ENCODE measurements around the gene PURA. TPM values are rescaled to one million over a fixed set of nuclear protein-coding genes. Genes with fewer than 3 reads are reported as not detected.

The PURA gene
- total and polyA plus RNA-seq, 4 donors, result 3.5 to 22.1 (median 11.6) TPM

- Histone ChIP-seq H3K9ac (ENCODE audit: insufficient read depth in 1 of 2, low read length in 2 of 2) (no peak overlapping the region), H3K27ac (ENCODE audit: low read depth in 1 of 2, low read length in 1 of 2) (no peak overlapping the region), H3K36me3 (ENCODE audit: control insufficient read depth in 4 of 4, insufficient read depth in 4 of 4, low read length in 4 of 4) (no peaks in the 10 kb centered on the region), H3K4me1 (ENCODE audit: control insufficient read depth in 5 of 5, insufficient read depth in 5 of 5, low read length in 5 of 5) (peaks cover 11 to 23% (median 17%) of the 10 kb centered on the region in 5 donors), H3K9me3 (ENCODE audit: control insufficient read depth in 4 of 4, insufficient read depth in 3 of 4, low read length in 3 of 4) (no peaks in the 10 kb centered on the region), H3K27me3 (ENCODE audit: control insufficient read depth in 3 of 3, insufficient read depth in 3 of 3, low read length in 2 of 3) (peaks cover 0 to 9% (median 1%) of the 10 kb centered on the region in 3 donors), H3K4me3 (no peak overlapping the region)
- no peak for ATAC-seq (ENCODE audit: insufficient read depth, low FRiP score)
- WGBS, 2 donors, result 52 to 54% methylated on average over 3 of the region's 3 CpGs
- TF ChIP-seq, protein P1, sequence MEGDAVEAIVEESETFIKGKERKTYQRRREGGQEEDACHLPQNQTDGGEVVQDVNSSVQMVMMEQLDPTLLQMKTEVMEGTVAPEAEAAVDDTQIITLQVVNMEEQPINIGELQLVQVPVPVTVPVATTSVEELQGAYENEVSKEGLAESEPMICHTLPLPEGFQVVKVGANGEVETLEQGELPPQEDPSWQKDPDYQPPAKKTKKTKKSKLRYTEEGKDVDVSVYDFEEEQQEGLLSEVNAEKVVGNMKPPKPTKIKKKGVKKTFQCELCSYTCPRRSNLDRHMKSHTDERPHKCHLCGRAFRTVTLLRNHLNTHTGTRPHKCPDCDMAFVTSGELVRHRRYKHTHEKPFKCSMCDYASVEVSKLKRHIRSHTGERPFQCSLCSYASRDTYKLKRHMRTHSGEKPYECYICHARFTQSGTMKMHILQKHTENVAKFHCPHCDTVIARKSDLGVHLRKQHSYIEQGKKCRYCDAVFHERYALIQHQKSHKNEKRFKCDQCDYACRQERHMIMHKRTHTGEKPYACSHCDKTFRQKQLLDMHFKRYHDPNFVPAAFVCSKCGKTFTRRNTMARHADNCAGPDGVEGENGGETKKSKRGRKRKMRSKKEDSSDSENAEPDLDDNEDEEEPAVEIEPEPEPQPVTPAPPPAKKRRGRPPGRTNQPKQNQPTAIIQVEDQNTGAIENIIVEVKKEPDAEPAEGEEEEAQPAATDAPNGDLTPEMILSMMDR (IDR thresholded peaks at IDR 0.05; ENCODE audit: control extremely low read depth, extremely low read depth), result no peak
- no peak for DNase-seq
Observed at GRCh38 chr5:140117523-140117922, 3.6 kb downstream of the PURA start.

- no peaks in the 10 kb centered on the region for H3K9me3 ChIP-seq (ENCODE audit: control insufficient read depth in 4 of 4, insufficient read depth in 3 of 4, low read length in 3 of 4)
- DNase-seq (no peak), ATAC-seq (ENCODE audit: insufficient read depth, low FRiP score) (no peak)
- H3K4me3 ChIP-seq, result no peak overlapping the region
- TF ChIP-seq, protein P1 (IDR thresholded peaks at IDR 0.05; ENCODE audit: control extremely low read depth, extremely low read depth), result no peak
- peaks cover 6 to 20% (median 13%) of the 10 kb centered on the region in 5 donors for H3K4me1 ChIP-seq (ENCODE audit: control insufficient read depth in 5 of 5, insufficient read depth in 5 of 5, low read length in 5 of 5)
- no peak overlapping the region for H3K27ac ChIP-seq (ENCODE audit: low read depth in 1 of 2, low read length in 1 of 2)
- H3K9ac ChIP-seq (ENCODE audit: insufficient read depth in 1 of 2, low read length in 2 of 2), result no peak overlapping the region
- H3K27me3 ChIP-seq (ENCODE audit: control insufficient read depth in 3 of 3, insufficient read depth in 3 of 3, low read length in 2 of 3), result peaks cover 0 to under 1% (median 0%) of the 10 kb centered on the region in 3 donors
- 70 to 79% methylated on average over 3 of the region's 3 CpGs for WGBS, 2 donors
- no peaks in the 10 kb centered on the region for H3K36me3 ChIP-seq (ENCODE audit: control insufficient read depth in 4 of 4, insufficient read depth in 4 of 4, low read length in 4 of 4)
Observed at GRCh38 chr5:140118302-140118936, 4.5 kb downstream of the PURA start.

- Histone ChIP-seq H3K9me3 (ENCODE audit: control insufficient read depth in 4 of 4, insufficient read depth in 3 of 4, low read length in 3 of 4) (no peaks in the 10 kb centered on the region), H3K27ac (ENCODE audit: low read depth in 1 of 2, low read length in 1 of 2) (no peak within 1 kb of the TSS), H3K36me3 (ENCODE audit: control insufficient read depth in 4 of 4, insufficient read depth in 4 of 4, low read length in 4 of 4) (no peaks in the 10 kb centered on the region), H3K4me3 (no peak within 1 kb of the TSS), H3K4me1 (ENCODE audit: control insufficient read depth in 5 of 5, insufficient read depth in 5 of 5, low read length in 5 of 5) (peaks cover 0 to 3% (median 0%) of the 10 kb centered on the region in 5 donors), H3K27me3 (ENCODE audit: control insufficient read depth in 3 of 3, insufficient read depth in 3 of 3, low read length in 2 of 3) (peaks cover 0 to 10% (median 0%) of the 10 kb centered on the region in 3 donors), H3K9ac (ENCODE audit: insufficient read depth in 1 of 2, low read length in 2 of 2) (no peak within 1 kb of the TSS)
- no peak for DNase-seq
- TF ChIP-seq, protein P1 (IDR thresholded peaks at IDR 0.05; ENCODE audit: control extremely low read depth, extremely low read depth), result no peak
- 97 to 98% methylated on average over 4 of the region's 4 CpGs for WGBS, 2 donors
- no peak for ATAC-seq (ENCODE audit: insufficient read depth, low FRiP score)
Observed at GRCh38 chr5:140125637-140126036, 11.7 kb downstream of the PURA start, which contains the start of gene IGIP. Gene IGIP (plus strand): TSS chr5:140125937. CDS start chr5:140128477, 2,540 bp downstream.
